HS-5 (cell line): ENCODE measurements around the gene NGB.
A peak's percentile ranks its signal among the peaks of the same experiment; 100 is the strongest.
"Not testable (repeated sequence)": the region's sequence is repeated elsewhere in the genome, so short reads cannot be mapped to it uniquely, and the experiment has no call there.

Experiments
- DNase-seq: peaks from one replicate; pipeline ENCODE4 v3.0.0-alpha.2; 2012; ENCODE audit warnings: low read depth

Gene NGB

GRCh38 chr14:77271113-77271710, at the start of gene NGB:
Gene NGB (minus strand): TSS chr14:77271206. CDS start chr14:77270937, 269 bp downstream.
- no peak for DNase-seq

- no peak for DNase-seq
Measured at GRCh38 chr14:77320238-77320935, 49.4 kb upstream of the NGB start, which contains the start of gene POMT2. Gene POMT2 (minus strand): TSS chr14:77320883. CDS start chr14:77320681, 202 bp downstream.

- no peak for DNase-seq
Measured at GRCh38 chr14:77319422-77319821, 48.4 kb upstream of the NGB start.

GRCh38 chr14:77318756-77319155, 47.8 kb upstream of the NGB start:
- DNase-seq: not testable (repeated sequence)

- DNase-seq: no peak
Measured at GRCh38 chr14:77318006-77318553, 47.1 kb upstream of the NGB start.

- DNase-seq: no peak
Measured at GRCh38 chr14:77316872-77317301, 45.9 kb upstream of the NGB start.

DNA sequence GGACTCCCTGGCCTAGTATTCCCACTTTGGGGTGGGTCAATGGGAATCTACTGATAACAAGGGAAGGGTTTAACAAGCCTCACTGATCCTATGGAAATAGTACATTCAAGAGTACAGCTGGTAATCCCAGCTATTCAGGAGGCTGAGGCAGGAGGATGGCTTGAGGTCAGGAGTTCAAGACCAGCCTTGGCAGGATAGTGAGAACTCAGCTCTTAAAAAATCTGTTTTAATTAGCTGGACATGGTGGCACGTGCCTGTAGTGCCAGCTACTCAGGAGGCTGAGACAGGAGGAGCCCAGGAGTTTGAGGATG, 45.1 kb upstream of the NGB start:
- DNase-seq: no peak

DNA sequence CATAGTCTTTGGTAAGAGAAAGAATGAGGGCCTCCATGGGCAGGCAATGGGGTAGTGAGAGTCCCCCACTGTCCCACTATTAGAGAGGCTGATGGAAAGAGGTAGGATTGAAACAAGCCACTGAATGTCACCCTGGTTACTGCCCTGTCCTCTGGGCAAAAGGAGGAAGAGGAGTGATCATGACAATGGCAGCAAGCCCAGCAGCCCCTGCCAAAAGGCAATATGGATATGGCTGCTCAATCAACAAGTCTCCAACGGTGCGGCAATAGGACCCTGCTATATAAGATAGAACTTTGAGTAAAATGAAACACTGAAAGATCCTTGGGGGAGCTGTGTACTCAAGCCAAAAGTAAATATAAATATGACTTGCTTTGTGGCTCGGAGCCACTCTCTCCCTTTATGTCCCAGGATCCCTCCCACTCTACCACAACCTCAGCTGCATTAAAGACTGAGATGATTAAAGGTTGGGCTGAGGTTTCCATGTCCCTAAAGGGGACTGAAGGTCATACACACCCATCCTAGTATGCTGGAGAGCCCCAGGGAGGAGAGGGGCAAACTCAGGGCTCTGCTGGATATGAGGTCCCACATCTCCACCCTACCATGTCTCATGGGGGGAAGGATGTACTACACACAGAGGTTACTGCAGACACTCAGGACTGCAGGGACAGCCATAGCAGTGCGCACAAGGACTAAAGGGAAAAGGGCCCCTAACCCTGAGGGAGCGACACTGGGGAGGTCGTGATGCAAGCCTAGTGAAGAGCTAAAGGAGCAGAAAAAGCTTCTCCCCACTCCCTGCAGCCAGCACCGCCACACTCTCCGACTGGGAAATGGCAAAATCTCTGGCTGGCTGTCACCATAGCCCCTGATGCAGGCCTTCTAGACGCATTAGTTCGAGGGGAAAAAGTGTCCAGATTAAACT, 43.8 kb upstream of the NGB start:
- DNase-seq: no peak

DNA sequence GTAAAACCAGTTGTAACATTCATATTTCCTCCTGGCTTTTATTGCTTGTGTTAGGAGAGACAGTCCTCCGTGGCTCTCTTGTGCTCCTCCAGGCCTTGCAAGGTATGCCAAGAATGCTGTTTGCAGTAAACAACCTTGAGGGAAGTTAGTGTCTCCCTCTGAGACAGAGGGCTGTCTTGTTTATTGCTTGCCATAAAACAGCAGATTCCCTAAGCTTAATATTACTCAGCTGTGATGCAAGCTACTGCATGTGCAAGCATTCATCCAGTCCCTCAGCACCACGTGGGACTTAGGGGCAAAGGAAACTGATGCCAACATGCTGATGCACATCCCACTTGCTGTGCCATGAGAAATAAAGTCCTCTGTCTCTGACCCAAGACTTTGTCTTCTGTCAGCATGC, 43.0 kb upstream of the NGB start:
- peak; percentile 70 for DNase-seq

- DNase-seq: no peak
Measured at GRCh38 chr14:77313371-77313770, 42.4 kb upstream of the NGB start.

GRCh38 chr14:77311217-77311616, 40.2 kb upstream of the NGB start:
- DNase-seq: no peak

DNA sequence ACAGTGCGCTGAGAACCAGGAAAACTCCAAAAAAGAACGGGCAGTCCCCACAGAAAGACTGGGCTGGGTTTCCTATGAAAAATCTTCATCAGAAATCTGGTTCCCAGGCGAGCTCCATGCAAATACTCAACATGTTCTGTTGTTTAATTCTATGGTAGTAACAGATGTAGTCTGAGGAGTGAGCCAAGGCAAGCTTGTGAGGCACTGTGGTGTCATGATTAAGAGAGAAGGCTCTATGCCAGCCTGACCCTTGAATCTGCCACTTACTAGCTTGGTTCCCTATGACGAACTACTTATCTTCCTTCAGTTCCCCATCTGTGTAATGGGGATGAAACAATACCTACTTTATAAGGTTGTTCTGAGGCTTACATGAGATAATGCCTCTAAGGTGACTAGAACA, 39.0 kb upstream of the NGB start:
- no peak for DNase-seq

- no peak for DNase-seq
Measured at GRCh38 chr14:77309131-77309530, 38.1 kb upstream of the NGB start.

- no peak for DNase-seq
Measured at GRCh38 chr14:77306851-77307496, 36.0 kb upstream of the NGB start.

DNA sequence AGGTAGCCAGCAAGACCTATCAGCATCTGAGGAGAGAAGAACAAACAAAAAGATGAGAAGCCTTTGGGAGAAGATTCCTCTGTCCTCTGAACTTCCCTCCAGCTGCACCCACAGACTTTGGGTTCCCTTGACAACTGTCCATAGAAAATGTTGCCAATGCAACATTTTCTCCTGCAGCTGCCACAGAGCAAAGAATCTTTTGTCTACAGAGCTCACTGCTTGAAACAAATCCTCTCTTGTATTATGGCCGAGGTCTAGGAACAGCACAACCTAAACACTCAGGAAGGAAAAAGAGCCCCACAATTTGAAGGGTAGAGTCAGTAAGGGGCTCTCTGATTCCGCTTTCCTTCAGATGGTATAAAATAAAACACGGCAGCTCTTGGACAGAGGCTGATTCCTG, 35.4 kb upstream of the NGB start:
- no peak for DNase-seq

DNA sequence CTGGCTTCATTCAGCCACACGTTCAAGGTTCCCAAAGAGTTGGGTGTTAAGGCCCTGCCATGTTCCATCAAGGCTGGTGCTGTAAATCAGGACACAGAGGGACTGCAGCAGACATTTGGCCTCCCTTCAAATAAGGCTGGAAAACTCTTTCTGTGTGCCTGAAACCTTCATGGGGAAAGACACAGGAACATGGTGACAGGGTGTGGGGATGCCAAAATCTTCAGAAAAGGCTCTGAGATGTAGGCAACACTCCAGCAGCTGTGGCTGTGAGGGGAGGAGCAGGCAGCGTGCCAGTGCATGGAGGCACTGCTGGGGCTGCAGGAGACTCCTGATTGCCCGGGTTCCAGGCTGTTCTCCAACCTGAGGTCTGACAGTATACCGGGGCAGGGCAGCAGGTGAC, 34.7 kb upstream of the NGB start:
- DNase-seq: no peak

GRCh38 chr14:77303417-77304156, 32.6 kb upstream of the NGB start:
- DNase-seq: peak; percentile 78

DNA sequence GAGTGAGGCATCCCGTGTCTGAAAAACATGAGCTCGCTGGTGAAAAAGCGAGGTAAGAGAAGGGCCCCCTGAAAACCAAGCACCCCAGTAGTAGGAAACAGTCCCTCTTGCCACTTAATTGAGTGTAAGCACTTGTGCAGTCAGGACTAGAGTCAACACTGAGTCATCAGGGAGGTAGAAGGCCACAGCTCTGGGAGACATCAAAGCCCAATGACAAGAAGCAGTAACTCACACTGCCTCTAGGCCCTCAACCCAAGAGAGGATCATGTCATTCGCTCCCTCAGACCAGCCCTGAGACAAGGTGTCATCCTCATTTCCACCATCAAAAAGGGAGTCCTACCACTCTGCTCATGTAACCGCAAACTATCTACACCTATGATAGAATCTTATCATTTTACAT, 31.9 kb upstream of the NGB start:
- DNase-seq: no peak

GRCh38 chr14:77301103-77301502, 30.1 kb upstream of the NGB start:
- no peak for DNase-seq

DNA sequence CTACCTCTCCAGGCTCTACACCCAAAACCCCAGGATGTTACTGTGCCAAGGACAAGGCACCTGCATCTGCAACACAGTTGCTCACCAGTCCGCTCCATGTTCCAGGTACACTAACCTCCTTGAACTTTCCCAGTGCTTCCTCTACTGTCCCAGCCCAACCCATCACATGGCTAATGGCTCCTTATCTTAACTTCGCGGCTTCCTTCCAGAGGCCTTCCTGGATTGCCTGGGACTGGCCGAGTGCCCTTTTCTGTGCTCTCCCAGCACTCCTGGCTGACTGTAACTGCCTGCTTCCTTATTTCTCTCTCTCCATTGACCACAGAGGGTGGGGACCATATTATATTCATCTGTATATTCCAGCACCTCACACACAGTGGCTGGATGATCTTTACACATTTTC, 28.8 kb upstream of the NGB start:
- no peak for DNase-seq

GRCh38 chr14:77296906-77297305, 25.9 kb upstream of the NGB start:
- no peak for DNase-seq
